HT-29 (cell line): ENCODE data around the gene MOAP1. TPM values are rescaled to one million over a fixed set of nuclear protein-coding genes. Genes with fewer than 3 reads are reported as not detected.
A peak's percentile ranks its signal among the peaks of the same experiment; 100 is the strongest.
"Not testable (repeated sequence)": the region's sequence is repeated elsewhere in the genome, so short reads cannot be mapped to it uniquely, and the experiment has no call there.

ENCODE experiments used
- DNase-seq: peaks from one replicate; pipeline ENCODE4 v3.0.0-alpha.2; 2015; ENCODE audit warnings: low spot score
- total RNA-seq: library from RNA; depleted of rRNA; stranded (reverse); fragments of >200 nt; shearing (Covaris generic); gene quantifications from 2 replicates; pipeline ENCODE4 v1.2.3, GENCODE V29; 2014

The MOAP1 gene
- total RNA-seq, 1 experiment from 2014 or later = 18.2 TPM

- no peak for DNase-seq
Observed at GRCh38 chr14:93185349-93185720, 638 bp upstream of the MOAP1 start.

GRCh38 chr14:93183596-93184317 lies 940 bp downstream of the MOAP1 start:
- DNase-seq = peak; percentile 23

GRCh38 chr14:93175492-93175891 lies 9.2 kb downstream of the MOAP1 start:
- no peak for DNase-seq

- not testable (repeated sequence) for DNase-seq
Observed at GRCh38 chr14:93174731-93175130, 10.0 kb downstream of the MOAP1 start.

- DNase-seq = peak; percentile 3
Observed at GRCh38 chr14:93173943-93174395, 10.7 kb downstream of the MOAP1 start.

GRCh38 chr14:93171376-93171775 lies 13.3 kb downstream of the MOAP1 start:
- DNase-seq = no peak

- not testable (repeated sequence) for DNase-seq
Observed at GRCh38 chr14:93170141-93170540, 14.6 kb downstream of the MOAP1 start.

- not testable (repeated sequence) for DNase-seq
Observed at GRCh38 chr14:93169619-93170018, 15.1 kb downstream of the MOAP1 start.

- DNase-seq = not testable (repeated sequence)
Observed at GRCh38 chr14:93168610-93169009, 16.1 kb downstream of the MOAP1 start.

- DNase-seq = not testable (repeated sequence)
Observed at GRCh38 chr14:93165271-93166265, 19.1 kb downstream of the MOAP1 start.

- DNase-seq = peak; percentile 4
Observed at GRCh38 chr14:93163564-93163963, 21.1 kb downstream of the MOAP1 start.

GRCh38 chr14:93161411-93161940 lies 23.2 kb downstream of the MOAP1 start:
- DNase-seq = no peak

- DNase-seq = peak; percentile 3
Observed at GRCh38 chr14:93160353-93160801, 24.3 kb downstream of the MOAP1 start.

- not testable (repeated sequence) for DNase-seq
Observed at GRCh38 chr14:93159625-93160352, 24.9 kb downstream of the MOAP1 start.

- DNase-seq = not testable (repeated sequence)
Observed at GRCh38 chr14:93158349-93158748, 26.3 kb downstream of the MOAP1 start.

GRCh38 chr14:93156693-93157369 lies 27.9 kb downstream of the MOAP1 start:
- DNase-seq = no peak

- no peak for DNase-seq
Observed at GRCh38 chr14:93155667-93156066, 29.0 kb downstream of the MOAP1 start.

- DNase-seq = no peak
Observed at GRCh38 chr14:93153121-93153520, 31.6 kb downstream of the MOAP1 start.

GRCh38 chr14:93150227-93151208 lies 34.2 kb downstream of the MOAP1 start:
- DNase-seq = no peak
